Measurements from ENCODE around the gene PLCL1.

- TF ChIP-seq CTCF (IDR thresholded peaks at IDR 0.05) (no peak), POLR2A (IDR thresholded peaks at IDR 0.05) (no peak)
Measured at GRCh38 chr2:197908156-197908555, 103.8 kb downstream of the PLCL1 start.
